Panc1 (cell line): ENCODE measurements around the gene AKT1S1. TPM values are rescaled to one million over a fixed set of nuclear protein-coding genes. Genes with fewer than 3 reads are reported as not detected.

ENCODE experiments used
- ATAC-seq: fragments of 200-7000 bp; cut with Tn5 transposase; 2 replicates; pipeline ENCODE4 v1.9.1; 2020; ENCODE audit warnings: mild to moderate bottlenecking, moderate library complexity
- BruUV-seq: library from RNA; stranded (reverse); fragments of 400-500 nt; replicated peaks from 2 replicates; lab custom pipeline; 2021; lab: Mats Ljungman, UMichigan
- CTCF ChIA-PET: fragments of 300-600 bp; sonication (Branson Sonifier 250); formaldehyde crosslinking; loops from one replicate; lab custom pipeline; 2022; ENCODE audit warnings: antibody characterized with exemption; lab: Charles Lee
- POLR2A ChIA-PET: fragments of 300-600 bp; sonication (Branson Sonifier 250); formaldehyde crosslinking; loops from one replicate; lab custom pipeline; 2022; ENCODE audit warnings: antibody characterized with exemption; lab: Charles Lee
- DNase-seq: peaks from one replicate; pipeline ENCODE4 v3.0.0-alpha.2; 2010; ENCODE audit warnings: low read depth, low spot score
- H3K27ac ChIP-seq: 2 replicates; pipeline ENCODE4 v1.5.1; 2011; ENCODE audit warnings: mild to moderate bottlenecking, low read length, inconsistent platforms
- H3K27me3 ChIP-seq: fragments of 200-500 bp; sonication (Bioruptor generic); 2 replicates; pipeline ENCODE4 v1.6.0; 2014; ENCODE audit warnings: low read length, inconsistent platforms; ENCODE audit not compliant: control insufficient read depth, insufficient read depth
- H3K36me3 ChIP-seq: fragments of 200-500 bp; sonication (Bioruptor generic); 2 replicates; pipeline ENCODE4 v1.5.1; 2014; ENCODE audit warnings: inconsistent platforms, mild to moderate bottlenecking, low read length, moderate library complexity; ENCODE audit not compliant: control insufficient read depth, insufficient read depth
- H3K4me1 ChIP-seq: 2 replicates; pipeline ENCODE4 v1.5.1; 2011; ENCODE audit warnings: inconsistent platforms, mild to moderate bottlenecking, low read length, moderate library complexity; ENCODE audit not compliant: control insufficient read depth, insufficient read depth
- H3K4me3 ChIP-seq, 2 experiments: 2 replicates each; pipeline ENCODE4 v1.5.1; 2011 to 2012; ENCODE audit warnings: low read depth in 2 of 2, low read length in 2 of 2, mild to moderate bottlenecking in 2 of 2, inconsistent platforms in 1 of 2, moderate library complexity in 1 of 2
- H3K9me3 ChIP-seq: fragments of 200-500 bp; sonication (Bioruptor generic); 2 replicates; pipeline ENCODE4 v1.5.1; 2014; ENCODE audit warnings: low read depth, mild to moderate bottlenecking, inconsistent platforms, low read length, moderate library complexity; ENCODE audit not compliant: control insufficient read depth, insufficient read depth
- CTCF ChIP-seq: fragments of 450-650 bp; IDR thresholded peaks from 2 replicates; pipeline ENCODE4 v1.5.1; 2017; ENCODE audit warnings: mild to moderate bottlenecking
- POLR2AphosphoS5 ChIP-seq: IDR thresholded peaks from 2 replicates; pipeline ENCODE4 v1.6.1; 2012; ENCODE audit warnings: mild to moderate bottlenecking, low read depth, low read length, moderate library complexity
- REST ChIP-seq, 2 experiments: IDR thresholded peaks; 2 replicates each; pipeline ENCODE4 v1.6.1; 2011 to 2012; ENCODE audit warnings: low read depth in 2 of 2, control low read depth in 1 of 2, low read length in 1 of 2, mild to moderate bottlenecking in 1 of 2, moderate library complexity in 1 of 2; ENCODE audit not compliant: insufficient read depth in 1 of 2
- SIN3A ChIP-seq: IDR thresholded peaks from 2 replicates; pipeline ENCODE4 v1.6.1; 2012; ENCODE audit warnings: low read depth, mild to moderate bottlenecking, low read length, moderate library complexity, borderline replicate concordance; ENCODE audit not compliant: insufficient read depth
- TCF7L2 ChIP-seq: IDR thresholded peaks from 2 replicates; pipeline ENCODE4 v1.6.1; 2011; ENCODE audit warnings: mild to moderate bottlenecking, low read depth, low read length, inconsistent platforms
- in situ Hi-C: cut with HindIII; loops from 2 replicates; pipeline ENCODE4 v1.10.0; 2016; ENCODE audit warnings: low sequenced_read_pairs, low pct_unique_long_range_greater_than_20kb
- intact Hi-C: fragments of 100-400 bp; cut with micrococcal nuclease; formaldehyde crosslinking; loops from one replicate; pipeline ENCODE4 v1.10.0; 2022; ENCODE audit not compliant: unreplicated experiment
- total RNA-seq: library from RNA; stranded (reverse); gene quantifications from one replicate; pipeline ENCODE4 v1.2.1, GENCODE V29; 2021; ENCODE audit not compliant: unreplicated experiment

AKT1S1 gene
- total RNA-seq, 1 experiment from 2014 or later, result 92.8 TPM

- POLR2A ChIA-PET, result interaction anchor here (0.6 kb wide), 1 partner anchor 9 kb away, joined by 4 read pairs; no protein-coding TSS in a partner anchor
- H3K9me3 ChIP-seq, result no peaks in the 10 kb centered on the region
- H3K36me3 ChIP-seq, result no peaks in the 10 kb centered on the region
- BruUV-seq, result no TSS peak
- in situ Hi-C loops, result no loop called here
- no peak for DNase-seq
- CTCF ChIA-PET, result no interaction called here
- intact Hi-C loops, result no loop called here
- H3K4me3 ChIP-seq, result no peak overlapping the region
- TF ChIP-seq POLR2AphosphoS5, result no peak
- TF ChIP-seq REST (IDR thresholded peaks at IDR 0.05; ENCODE audit: insufficient read depth in 1 of 2, low read depth in 2 of 2, low read length in 1 of 2), result no peak
- no peak for TF ChIP-seq CTCF
- no peaks in the 10 kb centered on the region for H3K4me1 ChIP-seq
- H3K27me3 ChIP-seq, result no peaks in the 10 kb centered on the region
- no peak overlapping the region for H3K27ac ChIP-seq
- no peak for ATAC-seq
Measured at GRCh38 chr19:49888510-49888824, 11.3 kb upstream of the AKT1S1 start.

- POLR2A ChIA-PET, result interaction anchor here (0.6 kb wide), 1 partner anchor 10 kb away, joined by 4 read pairs; no protein-coding TSS in a partner anchor
Measured at GRCh38 chr19:49887665-49888509, 10.7 kb upstream of the AKT1S1 start.

More at GRCh38 chr19:49887665-49888509, 10.7 kb upstream of the AKT1S1 start:
- Histone ChIP-seq H3K36me3 (no peaks in the 10 kb centered on the region), H3K4me3 (no peak overlapping the region), H3K27me3 (no peaks in the 10 kb centered on the region), H3K4me1 (no peaks in the 10 kb centered on the region), H3K27ac (no peak overlapping the region), H3K9me3 (no peaks in the 10 kb centered on the region)
- ATAC-seq, result no peak
- intact Hi-C loops, result no loop called here
- CTCF ChIA-PET, result no interaction called here
- in situ Hi-C loops, result no loop called here
- TF ChIP-seq TCF7L2 (no peak), CTCF (no peak), SIN3A (no peak), REST (IDR thresholded peaks at IDR 0.05; ENCODE audit: insufficient read depth in 1 of 2, low read depth in 2 of 2, low read length in 1 of 2) (no peak), POLR2AphosphoS5 (no peak)
- DNase-seq, result no peak
- no TSS peak for BruUV-seq
